ENCODE results near the gene KLK7.

- no peak for TF ChIP-seq ELF4 (CRISPR knock-in tag; IDR thresholded peaks at IDR 0.05; ENCODE audit: low read depth)
- no peak for TF ChIP-seq CTCF (IDR thresholded peaks at IDR 0.05)
Measured at GRCh38 chr19:51002089-51002532, 18.4 kb upstream of the KLK7 start.

Data from WTC11 (cell line).